Spinal cord (tissue), 10 donors: Measurements from ENCODE around the gene CLDN14. TPM values are rescaled to one million over a fixed set of nuclear protein-coding genes. Genes with fewer than 3 reads are reported as not detected.

ENCODE experiments used
- DNase-seq, 6 donors: peaks; one replicate each; pipeline versions ENCODE4 v3.0.0 to v3.0.0-alpha.2; 2013 to 2015; ENCODE audit warnings: low spot score in 6 of 6, low read depth in 4 of 6
- H3K27ac ChIP-seq: one replicate; pipeline ENCODE4 v1.5.1; 2013; ENCODE audit warnings: low read depth, low read length, control low read depth
- H3K27me3 ChIP-seq: one replicate; pipeline ENCODE4 v1.6.1; 2013; ENCODE audit warnings: low read length; ENCODE audit not compliant: control insufficient read depth, insufficient read depth
- H3K36me3 ChIP-seq: one replicate; pipeline ENCODE4 v1.6.1; 2013; ENCODE audit warnings: low read length; ENCODE audit not compliant: control insufficient read depth, insufficient read depth
- H3K4me1 ChIP-seq: one replicate; pipeline ENCODE4 v1.6.1; 2013; ENCODE audit warnings: low read length; ENCODE audit not compliant: control insufficient read depth, insufficient read depth
- H3K4me3 ChIP-seq: one replicate; pipeline ENCODE4 v1.5.1; 2013; ENCODE audit warnings: low read depth, low read length, control low read depth
- H3K9me3 ChIP-seq: one replicate; pipeline ENCODE4 v1.6.1; 2013; ENCODE audit warnings: low read length; ENCODE audit not compliant: control insufficient read depth, insufficient read depth
- WGBS: methylation state at CpG from one replicate; pipeline ENCODE4 v1.1.5; 2013; ENCODE audit warnings: missing lambda C conversion rate; ENCODE audit not compliant: insufficient coverage; 5-methylcytosine and 5-hydroxymethylcytosine counted together
- polyA plus RNA-seq, 2 donors: library from polyadenylated mRNA; unstranded; fragments of 120-200 nt; gene quantifications; one replicate each; pipeline ENCODE4 v1.2.1, GENCODE V29; 2013; ENCODE audit not compliant: insufficient read length in 2 of 2
- total RNA-seq, 2 donors: library from RNA; depleted of rRNA in 1 of 2; stranded (reverse); fragments of 120-200 nt in 1 of 2; fragments of >200 nt in 1 of 2; gene quantifications; one replicate each; pipeline versions ENCODE4 v1.2.3 to v1.2.4, GENCODE V29; 2013 to 2014
- donor health status: healthy.

The CLDN14 gene
- total and polyA plus RNA-seq, 4 donors: 0.29 to 0.56 TPM; not detected in 2

GRCh38 chr21:36451506-36451905 lies 28.4 kb downstream of the CLDN14 start:
- Histone ChIP-seq H3K4me3 (no peak overlapping the region), H3K27me3 (no peaks in the 10 kb centered on the region), H3K36me3 (no peaks in the 10 kb centered on the region), H3K27ac (no peak overlapping the region), H3K4me1 (peaks cover 10% of the 10 kb centered on the region), H3K9me3 (no peaks in the 10 kb centered on the region)
- 100% methylated on average over 5 of the region's 8 CpGs for WGBS
- DNase-seq: no peak

DNA sequence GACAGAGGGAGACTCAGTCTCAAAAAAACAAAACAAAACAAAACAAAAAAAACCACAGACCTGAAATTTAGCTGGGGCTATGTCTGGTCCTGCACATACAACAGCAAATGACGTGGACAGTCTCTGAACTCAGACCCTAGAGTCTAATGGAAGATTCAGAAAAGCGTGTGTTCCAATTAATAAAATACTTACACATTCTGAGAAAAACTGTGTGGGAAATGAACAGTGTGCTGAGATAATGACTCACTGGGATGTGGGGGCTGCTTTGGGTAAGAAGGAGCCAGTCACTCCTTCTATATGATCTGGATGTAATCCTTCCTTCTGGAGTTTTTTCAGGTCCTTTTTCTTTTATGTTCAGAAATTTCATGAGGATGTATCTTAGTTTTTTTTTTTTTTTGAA lies 29.4 kb downstream of the CLDN14 start:
- Histone ChIP-seq H3K27ac (no peak overlapping the region), H3K4me1 (peaks cover 10% of the 10 kb centered on the region), H3K27me3 (no peaks in the 10 kb centered on the region), H3K36me3 (no peaks in the 10 kb centered on the region), H3K4me3 (no peak overlapping the region), H3K9me3 (no peaks in the 10 kb centered on the region)
- DNase-seq: no peak
- no CpG with 5 or more reads among the region's 2 CpGs for WGBS

DNA sequence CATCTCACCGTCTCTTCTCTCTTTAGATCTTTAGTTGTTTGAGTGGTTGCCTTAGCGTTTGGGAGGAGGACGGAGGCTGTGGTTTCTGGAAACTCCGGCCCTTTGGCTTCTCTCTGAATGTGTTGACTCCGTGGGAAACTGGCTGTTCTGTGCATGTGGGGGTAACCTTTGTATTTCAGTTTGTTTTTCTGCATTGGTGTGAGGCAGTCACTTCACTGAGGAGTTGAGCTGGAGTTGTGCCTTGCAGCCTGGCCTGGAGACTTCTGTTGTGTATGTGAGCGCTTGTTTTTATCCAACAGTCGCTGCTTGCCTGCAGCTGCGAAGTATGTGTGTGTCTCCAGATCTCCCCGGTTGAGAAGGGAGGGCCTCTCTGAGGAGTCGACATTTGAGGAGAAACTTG lies 33.6 kb downstream of the CLDN14 start:
- H3K9me3 ChIP-seq: no peaks in the 10 kb centered on the region
- H3K36me3 ChIP-seq: no peaks in the 10 kb centered on the region
- no peak for DNase-seq
- WGBS: 63% methylated on average over 9 of the region's 10 CpGs
- no peak overlapping the region for H3K27ac ChIP-seq
- H3K27me3 ChIP-seq: no peaks in the 10 kb centered on the region
- no peak overlapping the region for H3K4me3 ChIP-seq
- H3K4me1 ChIP-seq: no peaks in the 10 kb centered on the region

- Histone ChIP-seq H3K9me3 (no peaks in the 10 kb centered on the region), H3K4me1 (no peaks in the 10 kb centered on the region), H3K36me3 (no peaks in the 10 kb centered on the region), H3K4me3 (no peak overlapping the region), H3K27me3 (no peaks in the 10 kb centered on the region), H3K27ac (no peak overlapping the region)
- DNase-seq: no peak
- 100% methylated on average over 6 of the region's 6 CpGs for WGBS
Measured at GRCh38 chr21:36441715-36442114, 38.2 kb downstream of the CLDN14 start.

DNA sequence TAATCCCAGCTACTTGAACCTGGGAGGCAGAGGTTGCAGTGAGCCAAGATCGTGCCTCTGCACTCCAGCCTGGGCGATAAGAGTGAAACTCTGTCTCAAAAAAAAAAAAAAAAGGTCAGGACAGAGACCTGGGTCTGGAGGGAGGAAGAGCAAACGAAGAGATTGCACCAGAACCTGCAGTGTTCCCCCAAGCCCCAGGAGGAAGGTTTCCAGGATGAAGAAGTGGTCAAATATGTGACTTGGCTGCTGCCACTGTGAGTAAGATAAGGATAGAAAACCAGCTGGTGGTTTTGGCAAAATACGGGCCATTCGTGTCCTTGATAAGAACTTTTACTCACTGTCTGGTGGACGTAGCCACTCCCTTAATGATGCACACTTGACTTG lies 42.2 kb downstream of the CLDN14 start:
- Histone ChIP-seq H3K27me3 (no peaks in the 10 kb centered on the region), H3K27ac (no peak overlapping the region), H3K4me1 (no peaks in the 10 kb centered on the region), H3K4me3 (no peak overlapping the region), H3K9me3 (no peaks in the 10 kb centered on the region), H3K36me3 (no peaks in the 10 kb centered on the region)
- WGBS: 77% methylated on average over 3 of the region's 6 CpGs
- DNase-seq: no peak

DNA sequence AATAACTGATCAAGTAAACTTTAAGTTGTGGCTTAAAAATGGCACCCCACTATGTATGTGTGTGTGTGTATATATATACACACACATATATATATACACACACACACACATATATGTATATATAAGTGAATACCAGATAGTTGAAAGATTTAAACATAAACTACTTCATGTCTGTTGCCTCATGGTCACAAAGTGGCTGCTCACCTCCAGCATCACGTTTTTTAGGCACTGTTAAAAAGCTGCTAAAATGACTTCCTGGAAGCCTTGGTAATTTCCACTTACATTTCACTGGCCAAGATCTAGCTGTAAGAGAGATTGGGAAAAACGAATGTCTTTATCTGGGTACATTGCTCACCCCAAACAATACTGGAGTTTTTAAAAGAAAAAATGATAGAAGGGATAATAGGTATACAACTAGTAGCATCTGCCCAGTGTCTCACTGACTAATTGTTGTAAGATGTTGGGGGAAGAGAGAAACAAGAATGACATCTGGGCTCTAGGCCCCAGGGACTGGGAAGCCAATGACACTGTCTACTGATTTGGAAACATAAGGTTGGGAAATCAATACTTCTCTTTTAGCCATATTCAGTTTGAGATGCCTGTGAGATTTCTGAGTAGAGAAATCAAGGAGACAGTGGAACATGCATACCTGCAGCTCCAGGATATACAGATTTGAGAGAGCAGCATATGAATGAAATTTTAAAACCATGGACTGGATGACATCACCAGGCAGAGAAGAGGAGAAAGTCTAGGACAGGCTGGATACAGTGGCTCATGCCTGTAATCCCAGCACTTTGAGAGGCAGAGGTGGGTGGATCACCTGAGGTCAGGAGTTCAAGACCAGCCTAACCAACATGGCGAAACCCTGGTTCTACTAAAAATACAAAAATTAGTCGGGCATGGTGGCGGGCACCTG lies 42.8 kb downstream of the CLDN14 start:
- H3K4me3 ChIP-seq: no peak overlapping the region
- H3K36me3 ChIP-seq: no peaks in the 10 kb centered on the region
- H3K9me3 ChIP-seq: no peaks in the 10 kb centered on the region
- H3K4me1 ChIP-seq: no peaks in the 10 kb centered on the region
- 100% methylated on average over 3 of the region's 5 CpGs for WGBS
- no peaks in the 10 kb centered on the region for H3K27me3 ChIP-seq
- no peak overlapping the region for H3K27ac ChIP-seq
- no peak for DNase-seq

DNA sequence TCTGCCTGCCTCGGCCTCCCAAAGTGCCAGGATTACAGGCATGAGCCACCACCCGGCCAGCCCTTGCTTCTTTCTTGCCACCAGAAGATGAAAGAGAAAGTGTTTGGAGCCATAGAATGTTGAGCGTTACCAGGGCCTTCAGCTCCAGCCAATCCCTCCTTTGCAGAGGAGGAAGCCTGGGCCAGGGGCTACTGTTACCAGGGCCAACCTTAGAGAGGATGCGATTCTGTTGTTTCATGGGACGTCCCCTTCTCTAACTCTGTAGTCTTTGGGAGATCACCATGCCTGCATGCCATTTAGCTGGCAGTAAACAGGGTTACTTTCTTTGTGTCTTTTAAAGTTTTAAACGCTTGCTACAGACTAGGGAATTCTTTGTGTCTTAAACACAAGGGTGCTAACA lies 45.8 kb downstream of the CLDN14 start:
- Histone ChIP-seq H3K27me3 (no peaks in the 10 kb centered on the region), H3K9me3 (no peaks in the 10 kb centered on the region), H3K27ac (no peak overlapping the region), H3K36me3 (no peaks in the 10 kb centered on the region), H3K4me3 (no peak overlapping the region), H3K4me1 (no peaks in the 10 kb centered on the region)
- DNase-seq: no peak
- 70% methylated on average over 3 of the region's 6 CpGs for WGBS

DNA sequence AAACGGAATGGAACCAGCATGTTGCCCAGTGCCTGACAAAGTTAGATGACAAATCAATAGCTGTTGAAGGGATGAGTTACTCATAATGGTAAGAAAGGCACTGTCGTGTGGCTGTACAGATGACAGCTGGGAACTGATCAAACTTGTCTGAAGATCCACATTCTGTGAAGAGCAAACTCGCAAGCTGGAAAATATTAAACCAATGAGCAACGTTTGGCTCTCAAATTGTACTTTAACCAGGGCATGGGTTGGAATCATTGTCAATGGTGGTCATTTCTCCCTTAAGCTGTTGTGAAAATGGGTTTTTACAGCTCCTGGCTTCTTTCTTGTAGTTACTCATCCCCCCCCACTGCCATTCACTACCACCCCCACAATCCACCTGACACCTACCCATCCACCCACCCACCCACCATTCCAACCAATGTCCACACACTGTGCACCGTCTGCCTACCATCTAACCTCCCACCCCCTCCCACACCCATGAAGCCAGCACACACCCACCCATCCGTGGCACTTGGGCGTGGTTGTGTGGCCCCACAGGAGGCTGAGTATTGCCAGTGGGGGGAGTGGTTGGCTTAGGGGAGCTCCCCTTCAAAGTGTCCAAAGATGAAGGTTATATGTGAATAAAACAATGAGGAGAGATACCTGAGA lies 46.7 kb downstream of the CLDN14 start:
- Histone ChIP-seq H3K4me1 (peaks cover 6% of the 10 kb centered on the region), H3K27me3 (no peaks in the 10 kb centered on the region), H3K36me3 (no peaks in the 10 kb centered on the region), H3K27ac (no peak overlapping the region), H3K9me3 (no peaks in the 10 kb centered on the region), H3K4me3 (no peak overlapping the region)
- DNase-seq: no peak
- WGBS: 91% methylated on average over 3 of the region's 7 CpGs

- peaks cover 6% of the 10 kb centered on the region for H3K4me1 ChIP-seq
- WGBS: 86% methylated on average over 1 of the region's 4 CpGs
- H3K9me3 ChIP-seq: no peaks in the 10 kb centered on the region
- H3K27me3 ChIP-seq: no peaks in the 10 kb centered on the region
- no peaks in the 10 kb centered on the region for H3K36me3 ChIP-seq
- no peak overlapping the region for H3K27ac ChIP-seq
- DNase-seq: no peak
- H3K4me3 ChIP-seq: no peak overlapping the region
Measured at GRCh38 chr21:36431252-36431651, 48.7 kb downstream of the CLDN14 start.

DNA sequence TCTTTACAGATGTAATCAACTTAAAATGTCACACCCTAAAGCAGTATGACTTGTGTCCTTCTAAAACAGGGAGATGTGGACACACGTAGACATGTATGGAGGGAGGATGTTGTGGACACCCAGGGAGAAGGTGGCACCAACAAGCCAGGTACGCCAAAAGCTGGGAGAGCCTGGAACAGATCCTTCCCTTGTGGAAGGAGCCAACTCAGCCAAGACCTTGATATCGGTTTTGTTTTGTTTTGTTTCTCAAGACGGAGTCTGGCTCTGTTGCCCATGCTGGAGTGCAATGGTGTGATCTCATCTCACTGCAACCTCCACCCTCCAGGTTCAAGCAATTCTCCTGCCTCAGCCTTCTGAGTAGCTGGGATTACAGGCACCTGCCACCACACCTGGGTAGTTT lies 49.1 kb downstream of the CLDN14 start:
- H3K4me1 ChIP-seq: peaks cover 6% of the 10 kb centered on the region
- no peak for DNase-seq
- H3K27me3 ChIP-seq: no peaks in the 10 kb centered on the region
- no peaks in the 10 kb centered on the region for H3K9me3 ChIP-seq
- no peak overlapping the region for H3K4me3 ChIP-seq
- 96% methylated on average over 3 of the region's 4 CpGs for WGBS
- H3K27ac ChIP-seq: no peak overlapping the region
- H3K36me3 ChIP-seq: no peaks in the 10 kb centered on the region
